Measurements from ENCODE around the gene SOS2. TPM values are rescaled to one million over a fixed set of nuclear protein-coding genes. Genes with fewer than 3 reads are reported as not detected.
A peak's percentile ranks its signal among the peaks of the same experiment; 100 is the strongest.
"Not testable (repeated sequence)": the region's sequence is repeated elsewhere in the genome, so short reads cannot be mapped to it uniquely, and the experiment has no call there.

Gene SOS2
- total RNA-seq, 1 donor from 2014 or later, result 29.3 TPM

GRCh38 chr14:50084666-50085065 is 146.7 kb downstream of the SOS2 start:
- Mint-ChIP-seq H3K27ac (ENCODE audit: unreplicated experiment) (no peak overlapping the region), H3K9me3 (ENCODE audit: unreplicated experiment) (no peaks in the 10 kb centered on the region), H3K4me3 (ENCODE audit: unreplicated experiment) (no peak overlapping the region), H3K27me3 (ENCODE audit: unreplicated experiment) (no peaks in the 10 kb centered on the region), H3K4me1 (ENCODE audit: unreplicated experiment) (peaks cover 22% of the 10 kb centered on the region), H3K36me3 (ENCODE audit: unreplicated experiment) (no peaks in the 10 kb centered on the region)
- no peak for TF ChIP-seq CTCF (IDR thresholded peaks at IDR 0.05)
- peak; percentile 49 for DNase-seq (ENCODE audit: extremely low spot score, unreplicated experiment)

- Mint-ChIP-seq H3K4me3 (ENCODE audit: unreplicated experiment) (no peak overlapping the region), H3K27me3 (ENCODE audit: unreplicated experiment) (no peaks in the 10 kb centered on the region), H3K4me1 (ENCODE audit: unreplicated experiment) (peaks cover 22% of the 10 kb centered on the region), H3K27ac (ENCODE audit: unreplicated experiment) (peak overlapping the region; percentile 18), H3K36me3 (ENCODE audit: unreplicated experiment) (no peaks in the 10 kb centered on the region), H3K9me3 (ENCODE audit: unreplicated experiment) (no peaks in the 10 kb centered on the region)
- no peak for TF ChIP-seq CTCF (IDR thresholded peaks at IDR 0.05)
- no peak for DNase-seq (ENCODE audit: extremely low spot score, unreplicated experiment)
These were observed 147.7 kb downstream of the SOS2 start for GRCh38 chr14:50083467-50084337.

- no peaks in the 10 kb centered on the region for H3K27me3 Mint-ChIP-seq (ENCODE audit: unreplicated experiment)
- H3K36me3 Mint-ChIP-seq (ENCODE audit: unreplicated experiment), result no peaks in the 10 kb centered on the region
- peaks cover 22% of the 10 kb centered on the region for H3K4me1 Mint-ChIP-seq (ENCODE audit: unreplicated experiment)
- H3K4me3 Mint-ChIP-seq (ENCODE audit: unreplicated experiment), result no peak overlapping the region
- no peak for TF ChIP-seq CTCF (IDR thresholded peaks at IDR 0.05)
- H3K27ac Mint-ChIP-seq (ENCODE audit: unreplicated experiment), result peak overlapping the region; percentile 18
- no peak for DNase-seq (ENCODE audit: extremely low spot score, unreplicated experiment)
- no peaks in the 10 kb centered on the region for H3K9me3 Mint-ChIP-seq (ENCODE audit: unreplicated experiment)
These were observed 148.5 kb downstream of the SOS2 start for GRCh38 chr14:50082784-50083466.

- H3K4me1 Mint-ChIP-seq (ENCODE audit: unreplicated experiment), result peaks cover 22% of the 10 kb centered on the region
- H3K27ac Mint-ChIP-seq (ENCODE audit: unreplicated experiment), result no peak overlapping the region
These were observed 149.1 kb downstream of the SOS2 start for GRCh38 chr14:50082308-50082742.

GRCh38 chr14:50079103-50079502 is 152.3 kb downstream of the SOS2 start:
- H3K27ac Mint-ChIP-seq (ENCODE audit: unreplicated experiment); H3K4me3 Mint-ChIP-seq (ENCODE audit: unreplicated experiment); H3K36me3 Mint-ChIP-seq (ENCODE audit: unreplicated experiment); H3K9me3 Mint-ChIP-seq (ENCODE audit: unreplicated experiment); H3K27me3 Mint-ChIP-seq (ENCODE audit: unreplicated experiment); DNase-seq (ENCODE audit: extremely low spot score, unreplicated experiment): not testable (repeated sequence)
- H3K4me1 Mint-ChIP-seq (ENCODE audit: unreplicated experiment), result peaks cover 16% of the 10 kb centered on the region

More at GRCh38 chr14:50082308-50082742, 149.1 kb downstream of the SOS2 start:
- Mint-ChIP-seq H3K9me3 (ENCODE audit: unreplicated experiment) (no peaks in the 10 kb centered on the region), H3K27me3 (ENCODE audit: unreplicated experiment) (no peaks in the 10 kb centered on the region), H3K36me3 (ENCODE audit: unreplicated experiment) (no peaks in the 10 kb centered on the region), H3K4me3 (ENCODE audit: unreplicated experiment) (no peak overlapping the region)
- no peak for DNase-seq (ENCODE audit: extremely low spot score, unreplicated experiment)
- TF ChIP-seq CTCF (IDR thresholded peaks at IDR 0.05), result no peak

- H3K4me1 Mint-ChIP-seq (ENCODE audit: unreplicated experiment); H3K4me3 Mint-ChIP-seq (ENCODE audit: unreplicated experiment); H3K27ac Mint-ChIP-seq (ENCODE audit: unreplicated experiment); DNase-seq (ENCODE audit: extremely low spot score, unreplicated experiment); H3K27me3 Mint-ChIP-seq (ENCODE audit: unreplicated experiment); H3K36me3 Mint-ChIP-seq (ENCODE audit: unreplicated experiment); H3K9me3 Mint-ChIP-seq (ENCODE audit: unreplicated experiment): not testable (repeated sequence)
These were observed 157.7 kb downstream of the SOS2 start for GRCh38 chr14:50073663-50074062.

Measured in osteocyte (in vitro differentiated cells).